ENCODE measurements around the gene CCDC107.
"Not testable (repeated sequence)": the region's sequence is repeated elsewhere in the genome, so short reads cannot be mapped to it uniquely, and the experiment has no call there.

DNA sequence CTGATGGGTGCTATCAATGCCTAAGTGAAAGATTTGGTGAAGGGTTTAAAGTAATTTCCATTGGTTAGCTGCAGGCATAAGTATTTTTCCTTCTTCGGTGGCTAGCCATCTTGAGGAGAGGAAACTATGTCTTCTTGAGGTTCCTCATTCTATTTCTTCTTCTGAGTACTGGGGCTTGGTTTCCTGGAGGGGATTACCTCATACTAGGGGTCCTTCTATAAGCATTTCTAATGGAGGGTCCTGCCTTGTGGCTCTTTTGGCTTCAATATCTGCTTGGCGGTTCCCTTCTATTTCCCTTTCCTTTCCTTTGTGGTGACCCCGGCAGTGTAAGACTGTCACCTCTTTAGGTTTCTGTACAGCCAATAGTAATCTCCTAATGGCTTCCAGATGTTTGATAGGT is 16.6 kb upstream of the CCDC107 start:
- TF ChIP-seq, protein P1, sequence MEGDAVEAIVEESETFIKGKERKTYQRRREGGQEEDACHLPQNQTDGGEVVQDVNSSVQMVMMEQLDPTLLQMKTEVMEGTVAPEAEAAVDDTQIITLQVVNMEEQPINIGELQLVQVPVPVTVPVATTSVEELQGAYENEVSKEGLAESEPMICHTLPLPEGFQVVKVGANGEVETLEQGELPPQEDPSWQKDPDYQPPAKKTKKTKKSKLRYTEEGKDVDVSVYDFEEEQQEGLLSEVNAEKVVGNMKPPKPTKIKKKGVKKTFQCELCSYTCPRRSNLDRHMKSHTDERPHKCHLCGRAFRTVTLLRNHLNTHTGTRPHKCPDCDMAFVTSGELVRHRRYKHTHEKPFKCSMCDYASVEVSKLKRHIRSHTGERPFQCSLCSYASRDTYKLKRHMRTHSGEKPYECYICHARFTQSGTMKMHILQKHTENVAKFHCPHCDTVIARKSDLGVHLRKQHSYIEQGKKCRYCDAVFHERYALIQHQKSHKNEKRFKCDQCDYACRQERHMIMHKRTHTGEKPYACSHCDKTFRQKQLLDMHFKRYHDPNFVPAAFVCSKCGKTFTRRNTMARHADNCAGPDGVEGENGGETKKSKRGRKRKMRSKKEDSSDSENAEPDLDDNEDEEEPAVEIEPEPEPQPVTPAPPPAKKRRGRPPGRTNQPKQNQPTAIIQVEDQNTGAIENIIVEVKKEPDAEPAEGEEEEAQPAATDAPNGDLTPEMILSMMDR (IDR thresholded peaks at IDR 0.05) = not testable (repeated sequence)
- not testable (repeated sequence) for TF ChIP-seq POLR2A, EP300 (IDR thresholded peaks at IDR 0.05)

All from ovary (tissue), 3 donors.